T-helper 22 cell (primary cell): ENCODE results near the gene LDAH.

Source experiments
- DNase-seq: peaks from one replicate; pipeline ENCODE4 v3.0.0-alpha.2; 2020; ENCODE audit warnings: low read depth

LDAH gene

GRCh38 chr2:20650877-20651730 lies 171.8 kb downstream of the LDAH start, which contains the start of gene HS1BP3:
Gene HS1BP3 (minus strand): TSS chr2:20651098. CDS start chr2:20651063, 35 bp downstream.
- DNase-seq: peak; percentile 83

- peak; percentile 24 for DNase-seq
These were observed 172.5 kb downstream of the LDAH start for GRCh38 chr2:20650393-20650876.

DNA sequence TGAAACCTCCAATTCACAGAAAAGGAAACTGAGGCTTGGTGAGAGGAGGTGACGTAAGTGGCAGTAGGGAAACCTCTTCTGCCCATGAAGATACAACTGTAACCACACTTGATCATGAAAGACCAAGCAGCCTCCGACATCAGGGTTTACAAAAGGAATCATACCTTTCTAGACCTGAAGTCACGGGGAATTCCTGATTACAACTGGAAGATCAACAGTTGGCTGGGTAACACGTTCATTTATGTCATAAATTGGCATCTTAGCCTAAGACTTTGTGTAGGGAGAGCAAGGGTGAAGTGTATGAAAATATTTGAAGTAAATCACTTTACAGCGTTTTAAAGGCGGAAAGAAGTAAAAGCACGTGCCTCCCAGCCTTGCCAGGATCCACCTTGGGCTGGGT lies 172.9 kb downstream of the LDAH start:
- DNase-seq: no peak

GRCh38 chr2:20649576-20649975 lies 173.3 kb downstream of the LDAH start:
- DNase-seq: no peak

GRCh38 chr2:20648831-20649230 lies 174.1 kb downstream of the LDAH start:
- no peak for DNase-seq

GRCh38 chr2:20648206-20648605 lies 174.7 kb downstream of the LDAH start:
- DNase-seq: no peak

GRCh38 chr2:20647738-20648137 lies 175.2 kb downstream of the LDAH start:
- DNase-seq: no peak

DNA sequence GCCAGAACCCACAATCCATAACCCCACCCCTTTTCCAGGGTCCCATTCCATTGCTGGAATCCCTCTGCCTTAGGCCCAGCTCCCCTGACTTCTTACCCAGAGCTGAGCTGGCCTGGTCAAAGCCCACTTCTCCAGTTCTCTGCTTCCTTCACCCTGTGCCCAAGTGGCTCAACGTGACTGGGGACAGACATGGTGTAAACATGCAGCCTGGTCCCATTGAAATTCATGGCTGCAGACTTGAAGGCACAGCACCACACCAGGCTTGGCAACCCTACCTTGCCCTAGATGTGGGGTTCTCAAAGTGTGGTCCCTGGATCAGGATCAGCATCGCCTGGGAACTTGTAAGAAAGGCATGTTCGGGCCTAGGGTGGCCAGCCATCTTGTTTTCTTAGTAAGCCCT lies 175.7 kb downstream of the LDAH start:
- no peak for DNase-seq

GRCh38 chr2:20646446-20646845 lies 176.5 kb downstream of the LDAH start:
- DNase-seq: no peak

DNA sequence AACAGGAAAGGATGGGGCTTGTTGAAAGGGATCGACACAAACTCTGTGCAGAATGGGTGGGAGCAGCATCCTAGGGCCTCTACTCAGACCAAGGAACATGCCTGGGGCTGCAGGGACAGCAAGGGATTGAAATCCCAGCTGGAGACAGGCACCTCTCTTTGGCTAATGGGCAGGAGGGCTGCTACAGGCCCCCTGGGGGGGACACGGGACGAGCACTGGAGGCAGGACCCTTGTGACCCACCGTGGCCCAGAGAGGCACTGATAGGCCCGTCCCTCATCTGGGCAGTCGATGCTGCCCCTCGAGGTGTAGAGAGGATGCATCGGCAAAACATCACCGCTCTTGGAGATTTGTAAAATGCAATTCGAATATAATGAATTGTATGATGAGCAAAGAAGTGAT lies 177.1 kb downstream of the LDAH start:
- DNase-seq: no peak

GRCh38 chr2:20645301-20645701 lies 177.6 kb downstream of the LDAH start:
- DNase-seq: no peak

- no peak for DNase-seq
These were observed 179.1 kb downstream of the LDAH start for GRCh38 chr2:20643826-20644225.

- DNase-seq: no peak
These were observed 179.8 kb downstream of the LDAH start for GRCh38 chr2:20643060-20643459.

GRCh38 chr2:20642055-20642971 lies 180.6 kb downstream of the LDAH start:
- DNase-seq: peak; percentile 34

DNA sequence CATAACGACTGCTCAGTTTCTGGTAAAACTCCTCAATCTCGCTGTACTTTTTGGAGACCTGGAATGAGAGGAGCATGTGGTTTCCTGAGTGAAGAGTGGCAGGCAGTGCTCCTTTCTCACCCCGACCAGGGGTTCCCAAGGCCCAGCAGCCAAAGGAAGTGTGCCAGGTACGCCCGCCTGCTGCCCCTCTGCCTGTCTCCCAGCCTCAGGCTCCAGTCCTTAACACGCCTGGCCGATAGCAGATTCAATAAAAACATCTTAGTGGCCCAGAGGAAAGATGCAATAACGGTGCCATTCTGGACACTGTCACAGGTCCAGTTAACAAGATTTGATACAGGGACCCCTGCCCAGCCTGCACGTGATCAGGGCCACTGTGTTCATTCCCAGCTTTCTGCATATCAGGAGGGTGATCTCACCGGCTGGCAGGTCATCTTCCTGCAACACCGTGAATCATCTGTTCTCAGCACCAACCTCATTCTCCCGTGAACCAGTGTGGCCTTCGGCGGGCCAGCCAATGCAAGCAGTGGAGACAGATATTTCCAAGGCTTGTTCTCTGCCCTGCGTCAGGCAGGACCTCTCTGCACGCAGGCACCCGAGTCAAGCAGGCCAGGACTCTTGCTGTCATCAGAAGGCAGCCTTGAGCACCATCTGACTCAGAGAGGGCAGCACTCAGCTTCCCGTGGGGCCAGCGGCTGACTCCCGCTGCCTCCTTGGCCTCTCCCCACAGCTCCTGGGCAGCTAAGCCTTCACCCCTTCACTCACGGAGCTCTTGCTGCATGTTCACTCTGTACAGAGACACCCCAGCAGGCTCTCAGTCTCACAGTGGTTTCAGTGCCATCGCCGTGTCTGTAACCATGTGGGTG lies 181.5 kb downstream of the LDAH start:
- DNase-seq: no peak

DNA sequence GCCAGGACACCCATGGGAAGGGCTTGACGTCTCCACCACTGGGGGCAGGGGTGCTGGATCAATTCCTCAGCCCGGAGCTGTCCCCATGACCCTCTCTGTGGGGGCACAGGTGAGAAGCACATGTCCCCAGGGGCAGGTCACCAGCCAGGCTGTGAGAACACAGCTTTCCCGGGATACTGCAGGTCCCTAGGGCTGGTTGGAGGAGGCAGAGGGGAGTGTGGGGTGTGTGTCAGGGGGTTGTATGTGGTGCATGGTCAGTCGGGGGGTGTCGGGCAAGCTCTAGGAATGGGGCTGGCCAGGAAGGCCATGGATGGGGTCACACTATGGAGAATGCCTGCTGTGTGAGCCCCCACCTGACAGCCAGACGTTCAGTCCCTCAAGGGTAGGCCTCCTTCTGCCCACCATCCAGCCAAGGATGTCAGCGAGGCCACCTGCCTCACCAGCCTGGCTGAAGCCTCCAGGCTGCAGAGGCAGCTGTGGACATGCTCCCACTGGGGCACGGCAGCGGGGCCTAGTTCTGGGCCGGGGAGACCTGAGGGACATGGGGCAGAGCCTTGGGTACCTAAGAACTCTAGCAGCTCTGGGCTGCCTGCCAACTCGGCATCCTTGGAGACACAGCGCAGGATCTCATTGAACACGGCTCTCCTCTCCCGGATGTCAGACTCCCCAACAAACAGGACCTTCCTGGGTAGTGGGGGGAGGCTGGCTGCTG lies 182.3 kb downstream of the LDAH start:
- DNase-seq: no peak

DNA sequence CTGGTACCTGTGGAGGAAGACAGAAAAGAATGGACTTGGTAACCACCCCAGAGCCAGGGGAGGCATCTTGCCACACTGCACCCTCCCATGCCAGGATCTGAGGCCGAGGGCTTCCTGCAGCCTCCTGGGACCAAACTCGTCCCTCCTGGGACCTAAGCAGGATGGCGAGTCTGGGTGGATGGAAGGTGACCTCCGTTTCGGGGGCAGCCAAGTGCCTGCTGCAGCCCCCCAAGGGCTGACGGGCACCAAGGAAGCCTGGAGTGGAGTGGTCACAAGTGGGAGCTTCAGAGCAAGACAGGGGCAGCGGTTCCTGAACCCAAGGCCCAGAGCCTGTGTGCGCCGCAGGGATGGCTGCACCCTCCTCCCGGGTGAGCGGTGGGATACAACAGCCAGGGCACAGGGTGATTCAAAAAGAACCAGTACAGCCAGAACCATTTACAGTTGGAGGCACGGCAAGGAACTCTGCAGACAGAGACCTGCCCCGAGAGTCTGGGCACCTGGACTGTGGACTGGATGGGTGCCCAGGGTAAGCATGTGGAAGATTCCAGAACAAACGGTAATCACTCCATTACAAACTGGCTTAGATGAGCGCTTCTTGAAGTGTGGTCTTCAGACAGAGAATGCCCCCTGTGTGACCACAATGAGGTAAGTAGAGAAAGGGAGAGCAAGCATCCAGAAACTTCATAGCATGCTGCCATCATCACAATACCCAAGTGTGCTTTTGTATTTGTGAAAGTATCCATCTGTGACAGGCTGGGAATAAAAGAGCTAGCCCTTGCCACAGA lies 184.1 kb downstream of the LDAH start:
- no peak for DNase-seq

DNA sequence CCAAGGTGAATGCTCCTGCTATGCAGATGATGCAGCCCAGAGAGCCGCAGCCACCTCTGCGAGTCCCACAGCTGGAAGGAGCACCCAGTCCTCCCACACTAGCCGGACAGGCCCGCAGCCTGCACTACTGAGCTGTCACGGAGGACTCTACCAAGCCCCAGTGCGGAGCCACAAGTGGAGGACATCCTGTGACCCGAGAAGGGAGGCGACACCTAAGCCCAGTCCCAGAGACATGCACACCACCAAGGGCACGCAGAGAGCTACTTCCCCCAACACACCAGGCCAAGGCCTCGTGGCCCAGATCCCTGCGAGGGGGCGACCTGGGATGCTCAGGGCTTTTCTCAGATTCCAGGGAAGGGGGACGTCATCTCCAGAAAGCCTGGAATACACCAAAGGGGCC lies 184.9 kb downstream of the LDAH start:
- no peak for DNase-seq

GRCh38 chr2:20637147-20637546 lies 185.8 kb downstream of the LDAH start:
- no peak for DNase-seq
